ENCODE results near the gene SLC10A3. TPM values are rescaled to one million over a fixed set of nuclear protein-coding genes. Genes with fewer than 3 reads are reported as not detected.

The SLC10A3 gene
- total RNA-seq, 4 donors from 2014 or later: 9.1 to 62.8 (median 32.7) TPM

DNA sequence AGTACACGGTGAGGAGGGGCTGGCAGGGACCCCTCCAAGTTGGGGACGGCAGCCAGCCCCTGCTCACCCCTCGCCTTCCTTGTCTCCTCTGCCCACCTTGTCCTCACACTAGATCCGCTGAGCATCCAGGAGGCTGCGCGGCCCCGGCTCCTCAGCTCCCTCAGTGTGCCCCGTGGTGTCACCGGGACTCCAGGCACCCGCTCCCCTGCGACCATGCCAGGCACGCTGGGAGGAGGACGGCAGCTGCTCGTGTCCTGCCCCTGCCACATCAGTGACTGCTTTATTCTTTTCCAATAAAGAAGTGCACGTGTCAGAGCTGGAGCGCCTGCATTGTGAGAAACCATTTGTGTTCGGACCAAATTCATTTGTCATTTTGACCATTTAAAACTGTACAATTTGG is 40.1 kb downstream of the SLC10A3 start:
- H3K36me3 ChIP-seq: no peaks in the 10 kb centered on the region
- no peak overlapping the region for H3K4me3 ChIP-seq
- H3K4me1 ChIP-seq: no peaks in the 10 kb centered on the region
- no peak for TF ChIP-seq POLR2A (IDR thresholded peaks at IDR 0.05)
- TF ChIP-seq, protein P1, sequence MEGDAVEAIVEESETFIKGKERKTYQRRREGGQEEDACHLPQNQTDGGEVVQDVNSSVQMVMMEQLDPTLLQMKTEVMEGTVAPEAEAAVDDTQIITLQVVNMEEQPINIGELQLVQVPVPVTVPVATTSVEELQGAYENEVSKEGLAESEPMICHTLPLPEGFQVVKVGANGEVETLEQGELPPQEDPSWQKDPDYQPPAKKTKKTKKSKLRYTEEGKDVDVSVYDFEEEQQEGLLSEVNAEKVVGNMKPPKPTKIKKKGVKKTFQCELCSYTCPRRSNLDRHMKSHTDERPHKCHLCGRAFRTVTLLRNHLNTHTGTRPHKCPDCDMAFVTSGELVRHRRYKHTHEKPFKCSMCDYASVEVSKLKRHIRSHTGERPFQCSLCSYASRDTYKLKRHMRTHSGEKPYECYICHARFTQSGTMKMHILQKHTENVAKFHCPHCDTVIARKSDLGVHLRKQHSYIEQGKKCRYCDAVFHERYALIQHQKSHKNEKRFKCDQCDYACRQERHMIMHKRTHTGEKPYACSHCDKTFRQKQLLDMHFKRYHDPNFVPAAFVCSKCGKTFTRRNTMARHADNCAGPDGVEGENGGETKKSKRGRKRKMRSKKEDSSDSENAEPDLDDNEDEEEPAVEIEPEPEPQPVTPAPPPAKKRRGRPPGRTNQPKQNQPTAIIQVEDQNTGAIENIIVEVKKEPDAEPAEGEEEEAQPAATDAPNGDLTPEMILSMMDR (IDR thresholded peaks at IDR 0.05): no peak
- H3K27ac ChIP-seq: no peak overlapping the region
- DNase-seq: no peak
- H3K9me3 ChIP-seq: no peaks in the 10 kb centered on the region
- no peaks in the 10 kb centered on the region for H3K27me3 ChIP-seq
- intact Hi-C loops (cut with DNase I; ENCODE audit: low total_unique reads): no loop called here

DNA sequence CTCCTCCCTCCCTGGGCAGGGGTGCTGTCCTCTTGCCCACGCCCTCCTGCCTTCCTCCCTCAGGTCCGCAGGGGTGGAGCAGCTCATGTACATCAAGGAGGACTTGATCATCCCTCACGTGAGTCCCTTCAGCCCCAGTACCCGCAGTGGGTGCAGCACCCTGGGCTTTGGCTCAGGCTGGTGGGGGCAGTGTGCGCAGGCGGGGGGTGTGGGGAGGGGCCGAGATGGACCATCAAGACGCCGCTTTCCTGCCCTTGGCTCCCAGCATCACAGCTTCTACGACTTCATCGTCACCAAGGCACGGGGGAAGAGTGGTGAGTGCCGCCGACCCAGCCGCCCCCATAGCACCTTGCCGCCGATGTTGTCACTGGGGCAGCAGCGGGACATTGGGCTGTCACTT is 40.8 kb downstream of the SLC10A3 start:
- Histone ChIP-seq H3K4me3 (no peak overlapping the region), H3K9me3 (no peaks in the 10 kb centered on the region), H3K27ac (no peak overlapping the region), H3K27me3 (no peaks in the 10 kb centered on the region), H3K4me1 (no peaks in the 10 kb centered on the region), H3K36me3 (no peaks in the 10 kb centered on the region)
- TF ChIP-seq POLR2A (IDR thresholded peaks at IDR 0.05): no peak
- TF ChIP-seq, protein P1 (IDR thresholded peaks at IDR 0.05): no peak
- DNase-seq: no peak
- intact Hi-C loops (cut with DNase I; ENCODE audit: low total_unique reads): no loop called here

DNA sequence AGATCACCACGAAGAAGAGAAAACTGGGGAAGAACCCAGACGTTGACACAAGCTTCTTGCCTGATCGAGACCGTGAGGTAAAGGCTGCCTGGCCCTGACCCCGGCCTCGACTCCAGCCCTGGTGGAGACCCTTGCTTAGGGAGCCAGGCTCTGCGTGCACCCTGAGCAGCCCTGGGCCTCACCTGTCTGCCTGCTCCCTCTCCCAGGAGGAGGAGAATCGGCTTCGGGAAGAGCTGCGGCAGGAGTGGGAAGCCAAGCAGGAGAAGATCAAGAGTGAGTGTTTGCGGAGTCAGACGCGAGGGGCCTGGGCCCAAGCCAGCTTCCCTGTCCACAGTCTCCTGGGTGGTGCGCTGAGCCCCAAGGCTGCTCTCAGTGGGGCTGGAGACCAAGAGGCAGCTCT is 41.9 kb downstream of the SLC10A3 start:
- Histone ChIP-seq H3K4me3 (no peak overlapping the region), H3K9me3 (no peaks in the 10 kb centered on the region), H3K27me3 (no peaks in the 10 kb centered on the region), H3K4me1 (no peaks in the 10 kb centered on the region), H3K36me3 (no peaks in the 10 kb centered on the region), H3K27ac (no peak overlapping the region)
- DNase-seq: no peak
- intact Hi-C loops (cut with DNase I; ENCODE audit: low total_unique reads): no loop called here
- TF ChIP-seq POLR2A (IDR thresholded peaks at IDR 0.05): no peak
- TF ChIP-seq, protein P1 (IDR thresholded peaks at IDR 0.05): no peak

DNA sequence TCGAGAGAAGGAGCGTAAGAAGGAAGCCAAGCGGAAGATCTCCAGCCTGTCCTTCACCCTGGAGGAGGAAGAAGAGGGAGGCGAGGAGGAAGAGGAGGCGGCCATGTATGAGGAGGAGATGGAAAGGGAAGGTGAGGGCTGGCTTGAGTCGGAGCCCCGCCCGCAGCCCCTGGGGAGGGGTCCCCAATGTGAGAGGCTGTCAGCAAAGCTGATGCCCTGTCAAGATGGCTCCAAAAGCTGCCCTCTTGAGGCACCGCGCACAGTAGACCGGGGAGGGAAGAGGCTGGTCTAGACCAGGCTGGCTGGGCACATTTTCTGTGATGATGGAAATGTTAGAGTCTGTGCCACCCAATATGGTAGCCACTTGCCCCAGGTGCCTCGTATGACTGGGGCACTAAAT is 44.0 kb downstream of the SLC10A3 start:
- H3K9me3 ChIP-seq: no peaks in the 10 kb centered on the region
- no peak for TF ChIP-seq POLR2A (IDR thresholded peaks at IDR 0.05)
- TF ChIP-seq, protein P1 (IDR thresholded peaks at IDR 0.05): no peak

DNA sequence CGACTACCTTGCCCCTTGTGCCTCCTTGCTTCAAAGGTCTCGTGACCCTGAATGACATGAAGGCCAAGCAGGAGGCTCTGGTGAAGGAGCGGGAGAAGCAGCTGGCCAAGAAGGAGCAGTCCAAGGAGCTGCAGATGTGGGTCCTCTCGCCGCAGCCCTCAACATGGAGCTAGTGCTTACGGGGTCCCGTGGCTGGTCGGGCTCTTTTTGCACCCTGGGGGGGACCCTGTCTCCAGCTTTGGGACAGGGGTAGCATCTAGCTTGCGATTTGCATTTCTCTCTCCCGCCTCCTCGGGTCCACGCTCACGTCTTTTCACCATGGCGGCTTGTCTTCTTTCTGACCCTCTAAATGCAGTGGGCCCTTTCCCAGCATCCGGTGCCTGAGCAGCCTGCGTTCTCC is 44.7 kb downstream of the SLC10A3 start:
- H3K4me1 ChIP-seq: no peaks in the 10 kb centered on the region
- no peaks in the 10 kb centered on the region for H3K27me3 ChIP-seq
- H3K9me3 ChIP-seq: no peaks in the 10 kb centered on the region
- no peak overlapping the region for H3K4me3 ChIP-seq
- no peaks in the 10 kb centered on the region for H3K36me3 ChIP-seq
- TF ChIP-seq, protein P1 (IDR thresholded peaks at IDR 0.05): no peak
- TF ChIP-seq POLR2A (IDR thresholded peaks at IDR 0.05): no peak
- H3K27ac ChIP-seq: no peak overlapping the region
- intact Hi-C loops (cut with DNase I; ENCODE audit: low total_unique reads): no loop called here
- DNase-seq: no peak

More for the DNA sequence above, 44.0 kb downstream of the SLC10A3 start:
- intact Hi-C loops (cut with DNase I; ENCODE audit: low total_unique reads): no loop called here
- no peaks in the 10 kb centered on the region for H3K36me3 ChIP-seq
- no peaks in the 10 kb centered on the region for H3K4me1 ChIP-seq
- no peak overlapping the region for H3K27ac ChIP-seq
- DNase-seq: no peak
- H3K27me3 ChIP-seq: no peaks in the 10 kb centered on the region
- no peak overlapping the region for H3K4me3 ChIP-seq
